ENCODE measurements around the gene TBX5. TPM values are rescaled to one million over a fixed set of nuclear protein-coding genes. Genes with fewer than 3 reads are reported as not detected.

The TBX5 gene
- total and polyA plus RNA-seq, 4 donors, result 0.17 TPM; not detected in 3

DNA sequence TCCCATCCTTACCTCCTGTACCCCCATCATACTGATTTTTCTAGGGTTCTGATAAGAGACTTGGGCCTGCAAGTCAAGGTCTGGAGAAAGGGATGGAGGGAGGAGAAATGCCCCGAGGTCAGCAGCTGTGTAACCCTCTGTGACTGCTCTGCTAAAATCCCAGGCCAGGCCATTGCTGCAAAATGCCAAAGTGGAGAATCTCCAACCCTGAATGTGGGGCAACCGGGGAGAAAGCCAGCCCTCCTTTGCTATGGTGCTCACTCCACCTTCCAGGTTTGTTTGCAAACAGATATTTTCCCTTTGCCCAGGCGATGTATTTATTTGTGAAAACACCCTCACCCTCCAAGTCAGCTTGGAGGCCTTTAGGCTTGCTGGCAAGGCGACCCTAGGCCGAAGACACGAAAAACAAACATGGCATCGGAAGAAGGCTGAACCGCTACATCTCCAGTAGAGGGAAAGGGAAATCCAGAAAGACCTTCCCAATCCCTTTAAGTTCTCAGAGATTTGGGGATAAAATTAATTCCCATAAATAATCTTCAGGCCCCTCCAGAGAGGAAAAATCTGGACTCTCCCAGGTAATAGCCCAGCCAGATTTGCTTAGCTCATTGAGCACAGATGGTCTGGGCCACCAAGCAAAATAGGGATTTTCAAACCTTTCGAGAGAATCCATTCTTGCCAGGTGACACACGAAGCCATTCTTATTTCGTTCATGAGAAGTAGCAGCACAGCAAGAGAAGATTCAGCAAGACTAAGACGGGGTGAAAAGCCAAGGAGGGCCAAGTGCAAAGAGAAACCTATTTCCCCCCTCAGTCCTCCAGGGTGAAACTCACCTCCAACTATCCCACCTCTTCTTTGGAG, 1.3 kb upstream of the TBX5 start:
- no peak overlapping the region for H3K4me3 ChIP-seq (ENCODE audit: low read depth, low read length)
- H3K27ac ChIP-seq (ENCODE audit: low read depth, low read length), result no peak overlapping the region
- H3K4me1 ChIP-seq (ENCODE audit: control insufficient read depth, insufficient read depth, low read length), result peaks cover 29% of the 10 kb centered on the region
- peaks cover 100% of the 10 kb centered on the region for H3K27me3 ChIP-seq (ENCODE audit: control insufficient read depth, insufficient read depth, low read length)
- 31% methylated on average over 5 of the region's 12 CpGs for WGBS (ENCODE audit: insufficient coverage)
- peaks cover under 1% of the 10 kb centered on the region for H3K9me3 ChIP-seq (ENCODE audit: control insufficient read depth, insufficient read depth, low read length)
- H3K36me3 ChIP-seq (ENCODE audit: control insufficient read depth, insufficient read depth, low read length), result no peaks in the 10 kb centered on the region
- no peak for DNase-seq (ENCODE audit: low read depth in 4 of 6, low spot score in 6 of 6)

DNA sequence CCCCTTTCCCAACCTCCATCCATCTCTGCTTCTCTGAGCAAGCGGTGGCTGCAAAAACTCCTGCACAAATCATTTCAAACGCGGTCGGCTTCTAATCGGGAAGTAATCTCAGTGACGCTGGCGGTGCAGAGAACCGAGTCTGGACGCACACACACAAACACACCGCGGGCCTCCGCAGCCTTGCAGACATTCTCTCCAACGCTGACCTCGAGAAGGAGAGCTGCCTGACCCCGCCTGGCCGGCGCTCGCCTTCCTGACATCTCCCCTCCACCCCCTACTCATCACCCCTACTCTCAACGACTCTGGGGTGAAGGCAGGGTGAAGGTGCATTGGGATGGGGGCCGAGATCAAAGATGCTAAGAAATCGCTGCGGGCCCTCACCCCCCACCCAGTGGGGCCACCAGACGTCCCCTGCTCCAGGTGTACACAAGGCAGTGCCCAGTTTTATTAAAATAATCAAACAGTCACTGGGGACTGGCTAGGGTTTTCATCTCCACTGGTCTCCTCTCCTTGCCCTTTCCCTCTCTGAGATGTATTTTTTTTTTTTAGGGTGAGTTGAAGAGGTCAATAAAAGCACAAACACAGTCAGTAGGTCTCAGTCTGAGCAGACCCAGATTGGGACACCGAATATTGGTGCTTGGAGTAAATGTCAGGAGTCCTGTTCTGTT, 506 bp upstream of the TBX5 start:
- no peak for DNase-seq (ENCODE audit: low read depth in 4 of 6, low spot score in 6 of 6)
- Histone ChIP-seq H3K27me3 (ENCODE audit: control insufficient read depth, insufficient read depth, low read length) (peaks cover 100% of the 10 kb centered on the region), H3K36me3 (ENCODE audit: control insufficient read depth, insufficient read depth, low read length) (no peaks in the 10 kb centered on the region), H3K27ac (ENCODE audit: low read depth, low read length) (no peak overlapping the region), H3K4me3 (ENCODE audit: low read depth, low read length) (no peak overlapping the region), H3K4me1 (ENCODE audit: control insufficient read depth, insufficient read depth, low read length) (peaks cover 29% of the 10 kb centered on the region), H3K9me3 (ENCODE audit: control insufficient read depth, insufficient read depth, low read length) (peaks cover 1% of the 10 kb centered on the region)
- WGBS (ENCODE audit: insufficient coverage), result 2% methylated on average over 14 of the region's 24 CpGs

DNA sequence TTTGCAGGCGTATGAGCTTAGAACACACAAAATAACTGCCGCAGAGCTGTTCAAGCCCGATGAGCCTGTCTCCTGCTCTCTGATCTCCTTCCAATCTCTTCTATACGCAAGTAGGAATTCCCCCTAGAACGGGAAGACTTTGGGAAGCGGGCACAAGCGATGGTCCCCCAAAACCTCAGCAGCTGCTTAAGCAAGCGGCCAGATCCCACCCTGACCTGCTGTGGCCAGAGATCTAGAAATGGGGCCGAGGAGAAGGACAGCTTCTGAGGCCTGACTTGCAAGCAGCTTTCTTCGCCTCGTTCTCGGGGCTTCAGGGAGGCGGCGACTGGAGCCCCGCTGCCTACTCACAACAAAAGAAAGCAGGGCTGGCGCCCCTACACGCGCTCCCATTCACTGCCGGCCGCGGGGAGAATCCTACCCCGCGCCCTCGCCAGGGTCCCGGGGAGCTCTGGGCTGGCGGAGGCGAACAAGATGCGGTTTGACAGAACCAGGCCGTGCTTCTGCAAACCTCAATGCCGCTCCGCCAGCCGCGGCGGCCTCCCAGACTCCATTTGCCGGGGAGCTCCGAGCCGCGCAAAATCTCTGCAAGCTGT, 922 bp downstream of the TBX5 start:
- Histone ChIP-seq H3K9me3 (ENCODE audit: control insufficient read depth, insufficient read depth, low read length) (peaks cover 1% of the 10 kb centered on the region), H3K36me3 (ENCODE audit: control insufficient read depth, insufficient read depth, low read length) (no peaks in the 10 kb centered on the region), H3K4me3 (ENCODE audit: low read depth, low read length) (no peak overlapping the region), H3K27ac (ENCODE audit: low read depth, low read length) (no peak overlapping the region), H3K27me3 (ENCODE audit: control insufficient read depth, insufficient read depth, low read length) (peaks cover 100% of the 10 kb centered on the region), H3K4me1 (ENCODE audit: control insufficient read depth, insufficient read depth, low read length) (peaks cover 33% of the 10 kb centered on the region)
- peak in 2 of 6 donors; percentile 24 to 65 for DNase-seq (ENCODE audit: low read depth in 4 of 6, low spot score in 6 of 6)
- under 1% methylated on average over 37 of the region's 38 CpGs for WGBS (ENCODE audit: insufficient coverage)

DNA sequence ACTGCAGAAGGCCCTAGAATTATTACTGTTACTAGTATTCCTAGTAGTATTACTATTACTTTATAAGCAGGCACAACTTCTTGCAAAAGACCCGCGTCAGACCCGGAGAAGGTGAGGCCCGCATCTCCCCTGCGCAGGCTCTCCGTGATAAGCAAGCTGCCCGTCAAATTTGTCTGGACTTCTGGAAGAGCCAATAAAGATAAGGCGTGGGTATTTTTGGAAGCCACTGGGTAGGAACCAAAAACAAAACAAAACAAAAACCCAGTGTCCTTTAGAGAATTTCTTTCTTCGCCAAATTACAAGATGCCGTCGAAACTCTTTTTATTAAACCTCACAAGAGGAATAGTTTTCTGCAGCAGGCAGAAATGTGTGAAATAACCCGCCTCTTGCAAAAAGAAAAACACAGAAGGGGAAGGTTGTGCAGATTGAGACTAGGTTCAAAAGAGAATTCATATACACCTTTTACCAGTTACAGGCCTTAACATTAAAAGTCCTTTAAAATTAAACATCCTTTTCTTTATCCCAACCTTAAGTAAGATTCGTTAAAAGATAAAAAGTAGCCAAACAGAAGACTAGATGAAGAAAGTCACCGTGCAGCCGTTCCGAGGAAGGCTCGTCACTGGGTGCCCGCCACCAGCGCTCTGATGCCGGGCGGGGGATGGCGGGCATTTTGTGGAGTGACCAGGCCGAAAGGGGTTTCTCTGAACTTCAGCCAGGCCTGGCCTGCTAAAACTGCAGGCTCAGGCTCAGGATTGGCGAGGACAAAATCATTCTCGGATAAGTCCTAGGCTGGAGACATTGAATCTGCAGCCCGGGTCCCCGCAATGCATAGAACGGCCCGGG, 1.6 kb downstream of the TBX5 start:
- Histone ChIP-seq H3K27ac (ENCODE audit: low read depth, low read length) (no peak overlapping the region), H3K4me1 (ENCODE audit: control insufficient read depth, insufficient read depth, low read length) (peaks cover 29% of the 10 kb centered on the region), H3K9me3 (ENCODE audit: control insufficient read depth, insufficient read depth, low read length) (peaks cover 1% of the 10 kb centered on the region), H3K27me3 (ENCODE audit: control insufficient read depth, insufficient read depth, low read length) (peaks cover 100% of the 10 kb centered on the region), H3K36me3 (ENCODE audit: control insufficient read depth, insufficient read depth, low read length) (no peaks in the 10 kb centered on the region), H3K4me3 (ENCODE audit: low read depth, low read length) (no peak overlapping the region)
- WGBS (ENCODE audit: insufficient coverage), result 8% methylated on average over 24 of the region's 29 CpGs
- DNase-seq (ENCODE audit: low read depth in 4 of 6, low spot score in 6 of 6), result peak in 2 of 6 donors; percentile 40 to 46

DNA sequence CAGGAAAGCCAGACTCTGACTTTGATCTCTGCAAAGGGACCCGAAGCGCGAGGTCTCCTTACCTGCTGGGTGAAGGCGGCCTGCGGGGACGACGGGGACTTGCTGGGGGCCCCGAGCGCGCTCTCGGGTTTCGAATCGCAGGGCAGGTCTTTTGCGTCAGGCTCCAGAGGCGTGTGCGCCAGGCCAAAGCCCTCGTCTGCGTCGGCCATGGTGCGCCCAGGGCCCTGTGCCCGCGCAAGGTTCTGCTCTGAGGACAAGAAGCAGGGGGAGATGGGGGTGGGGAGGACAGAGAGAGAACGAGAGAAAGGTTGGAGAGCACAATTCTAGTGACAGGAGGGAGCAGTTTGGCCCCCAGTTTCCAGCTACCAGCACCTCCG, 2.3 kb downstream of the TBX5 start:
- no peak overlapping the region for H3K27ac ChIP-seq (ENCODE audit: low read depth, low read length)
- H3K9me3 ChIP-seq (ENCODE audit: control insufficient read depth, insufficient read depth, low read length), result peaks cover 1% of the 10 kb centered on the region
- 4% methylated on average over 22 of the region's 24 CpGs for WGBS (ENCODE audit: insufficient coverage)
- no peak overlapping the region for H3K4me3 ChIP-seq (ENCODE audit: low read depth, low read length)
- peaks cover 23% of the 10 kb centered on the region for H3K4me1 ChIP-seq (ENCODE audit: control insufficient read depth, insufficient read depth, low read length)
- H3K27me3 ChIP-seq (ENCODE audit: control insufficient read depth, insufficient read depth, low read length), result peaks cover 100% of the 10 kb centered on the region
- no peak for DNase-seq (ENCODE audit: low read depth in 4 of 6, low spot score in 6 of 6)
- no peaks in the 10 kb centered on the region for H3K36me3 ChIP-seq (ENCODE audit: control insufficient read depth, insufficient read depth, low read length)

DNA sequence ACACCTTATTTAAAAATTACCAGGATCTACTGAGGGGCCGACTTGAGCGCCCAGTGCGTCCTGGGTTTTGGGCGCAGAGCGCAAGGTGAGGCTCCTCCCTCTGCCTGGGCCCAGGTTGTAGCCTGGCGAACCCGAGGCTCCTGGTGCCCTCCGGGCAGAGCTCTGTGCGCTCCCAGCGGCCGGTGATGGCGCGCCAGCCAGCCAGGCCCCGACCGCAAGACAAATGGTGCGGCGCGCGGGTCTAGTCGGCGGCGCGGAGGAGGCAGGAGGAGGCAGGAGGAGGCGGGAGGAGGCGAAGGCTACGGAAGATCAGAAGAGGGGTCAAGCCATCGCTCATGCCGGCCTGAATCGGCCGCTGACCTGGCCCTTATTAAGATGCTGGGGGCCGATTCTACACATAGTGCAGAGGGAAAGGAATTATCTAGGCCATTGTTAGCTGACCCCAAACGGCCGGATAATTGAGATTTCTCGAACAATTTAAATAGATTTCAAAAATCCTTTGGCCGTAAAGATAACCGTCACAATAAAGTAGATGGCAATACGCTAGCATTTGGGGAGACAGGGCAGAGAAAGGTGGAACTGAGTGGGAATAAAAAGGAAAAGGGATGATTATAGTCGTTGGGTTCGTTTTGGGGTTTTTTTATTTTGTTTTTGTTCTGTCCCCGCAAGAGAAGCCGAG, 2.8 kb downstream of the TBX5 start:
- under 1% methylated on average over 37 of the region's 41 CpGs for WGBS (ENCODE audit: insufficient coverage)
- H3K4me1 ChIP-seq (ENCODE audit: control insufficient read depth, insufficient read depth, low read length), result peaks cover 19% of the 10 kb centered on the region

DNA sequence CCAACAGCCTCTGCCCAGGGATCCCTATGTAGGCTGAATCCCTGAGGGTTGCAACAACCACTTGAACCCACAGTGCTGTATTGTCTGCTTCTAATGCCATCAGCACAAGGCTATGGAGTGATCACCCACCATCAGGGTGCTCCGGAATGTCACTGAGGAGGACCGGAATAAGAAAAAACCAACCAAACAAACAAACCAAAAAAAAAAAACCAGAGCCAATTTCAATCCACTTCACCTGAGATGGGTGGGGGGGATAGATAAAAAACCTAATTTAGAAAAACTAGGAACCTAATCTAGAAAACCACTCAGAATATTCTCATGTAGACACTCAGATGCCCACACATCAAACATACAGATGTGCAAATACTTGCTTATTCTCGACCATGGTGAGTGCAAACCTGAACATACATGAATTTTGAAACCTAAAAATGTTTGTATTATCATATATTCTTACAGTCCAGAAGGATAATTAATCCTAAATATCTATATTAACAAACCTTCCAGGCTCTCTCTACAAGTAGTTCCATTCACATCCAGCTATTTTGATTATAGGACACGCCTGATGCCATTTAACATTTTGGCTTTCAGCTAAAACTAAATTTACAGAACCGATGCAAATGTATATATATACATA, 3.7 kb downstream of the TBX5 start:
- Histone ChIP-seq H3K9me3 (ENCODE audit: control insufficient read depth, insufficient read depth, low read length) (peaks cover 1% of the 10 kb centered on the region), H3K27ac (ENCODE audit: low read depth, low read length) (no peak overlapping the region), H3K4me1 (ENCODE audit: control insufficient read depth, insufficient read depth, low read length) (peaks cover 19% of the 10 kb centered on the region), H3K27me3 (ENCODE audit: control insufficient read depth, insufficient read depth, low read length) (peaks cover 100% of the 10 kb centered on the region), H3K36me3 (ENCODE audit: control insufficient read depth, insufficient read depth, low read length) (no peaks in the 10 kb centered on the region), H3K4me3 (ENCODE audit: low read depth, low read length) (no peak overlapping the region)
- WGBS (ENCODE audit: insufficient coverage), result no CpG with 5 or more reads among the region's 5 CpGs
- DNase-seq (ENCODE audit: low read depth in 4 of 6, low spot score in 6 of 6), result no peak

More for the DNA sequence above, 2.8 kb downstream of the TBX5 start:
- Histone ChIP-seq H3K36me3 (ENCODE audit: control insufficient read depth, insufficient read depth, low read length) (no peaks in the 10 kb centered on the region), H3K27ac (ENCODE audit: low read depth, low read length) (no peak overlapping the region), H3K9me3 (ENCODE audit: control insufficient read depth, insufficient read depth, low read length) (peaks cover 1% of the 10 kb centered on the region), H3K4me3 (ENCODE audit: low read depth, low read length) (no peak overlapping the region), H3K27me3 (ENCODE audit: control insufficient read depth, insufficient read depth, low read length) (peaks cover 100% of the 10 kb centered on the region)
- DNase-seq (ENCODE audit: low read depth in 4 of 6, low spot score in 6 of 6), result peak in 1 of 6 donors; percentile 36

DNA sequence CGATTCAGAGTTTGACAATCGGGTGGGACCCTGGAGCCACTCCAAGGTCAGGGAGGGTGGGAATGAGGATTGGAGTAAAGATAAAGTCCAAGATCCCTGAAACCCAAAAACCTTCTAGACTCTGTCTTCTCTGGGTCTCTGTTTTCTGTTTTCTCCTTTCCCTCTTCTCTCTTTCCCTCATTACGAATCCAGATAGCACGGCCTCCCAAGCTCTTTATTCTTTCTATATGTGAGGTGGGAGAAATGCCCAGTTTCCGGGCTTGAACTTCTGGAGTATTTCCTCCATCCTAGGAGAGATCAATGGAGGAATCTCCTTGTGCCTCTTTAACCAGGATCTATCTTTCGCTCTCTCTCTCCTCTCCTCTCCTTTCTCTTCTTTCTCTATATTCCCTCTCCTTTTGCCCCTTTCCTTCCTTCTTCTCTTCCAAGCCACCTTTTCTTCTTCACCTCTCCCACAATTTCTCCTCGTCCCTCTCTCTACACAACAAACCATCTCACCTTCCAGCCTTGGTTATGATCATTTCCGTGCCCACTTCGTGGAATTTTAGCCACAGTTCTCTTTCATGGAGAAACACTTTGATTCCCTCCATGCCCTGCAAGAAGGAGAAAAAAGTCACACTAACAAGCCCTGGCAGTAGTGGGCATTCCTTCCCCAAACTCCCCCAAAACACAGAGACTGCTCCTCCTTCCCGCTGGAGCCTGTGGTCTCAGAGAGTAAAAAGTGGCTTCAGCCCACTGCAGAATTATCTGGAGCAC, 4.4 kb downstream of the TBX5 start:
- H3K27ac ChIP-seq (ENCODE audit: low read depth, low read length), result no peak overlapping the region
- 14% methylated on average over 4 of the region's 10 CpGs for WGBS (ENCODE audit: insufficient coverage)
- no peak overlapping the region for H3K4me3 ChIP-seq (ENCODE audit: low read depth, low read length)
- H3K27me3 ChIP-seq (ENCODE audit: control insufficient read depth, insufficient read depth, low read length), result peaks cover 100% of the 10 kb centered on the region
- no peaks in the 10 kb centered on the region for H3K36me3 ChIP-seq (ENCODE audit: control insufficient read depth, insufficient read depth, low read length)
- DNase-seq (ENCODE audit: low read depth in 4 of 6, low spot score in 6 of 6), result no peak
- H3K4me1 ChIP-seq (ENCODE audit: control insufficient read depth, insufficient read depth, low read length), result peaks cover 21% of the 10 kb centered on the region
- H3K9me3 ChIP-seq (ENCODE audit: control insufficient read depth, insufficient read depth, low read length), result peaks cover 1% of the 10 kb centered on the region
